CD4-positive, alpha-beta T cell treated with Interleukin-2 at 100 ng/mL for 4 hours (primary cell): ENCODE measurements around the gene NOC4L.

ENCODE experiments used
- DNase-seq: peaks from one replicate; pipeline ENCODE4 v3.0.0-alpha.2; 2020; ENCODE audit warnings: low spot score

The NOC4L gene

GRCh38 chr12:132156573-132157325, 12.5 kb downstream of the NOC4L start:
- no peak for DNase-seq

- no peak for DNase-seq
Measured at GRCh38 chr12:132157733-132158409, 13.6 kb downstream of the NOC4L start.

- DNase-seq: no peak
Measured at GRCh38 chr12:132158677-132159554, 14.7 kb downstream of the NOC4L start.

GRCh38 chr12:132159555-132160003, 15.3 kb downstream of the NOC4L start:
- DNase-seq: no peak

GRCh38 chr12:132160016-132160415, 15.8 kb downstream of the NOC4L start:
- no peak for DNase-seq

GRCh38 chr12:132160601-132161035, 16.4 kb downstream of the NOC4L start:
- no peak for DNase-seq

GRCh38 chr12:132161036-132161781, 17.0 kb downstream of the NOC4L start:
- DNase-seq: no peak

GRCh38 chr12:132161796-132162507, 17.7 kb downstream of the NOC4L start:
- no peak for DNase-seq

- no peak for DNase-seq
Measured at GRCh38 chr12:132162508-132163031, 18.3 kb downstream of the NOC4L start.

- DNase-seq: no peak
Measured at GRCh38 chr12:132163041-132163910, 19.0 kb downstream of the NOC4L start.

GRCh38 chr12:132163911-132164288, 19.6 kb downstream of the NOC4L start:
- DNase-seq: no peak

- DNase-seq: no peak
Measured at GRCh38 chr12:132164426-132164825, 20.2 kb downstream of the NOC4L start.

GRCh38 chr12:132165584-132165983, 21.3 kb downstream of the NOC4L start:
- DNase-seq: no peak

- no peak for DNase-seq
Measured at GRCh38 chr12:132166093-132166492, 21.8 kb downstream of the NOC4L start.

GRCh38 chr12:132166801-132167591, 22.7 kb downstream of the NOC4L start:
- DNase-seq: no peak

GRCh38 chr12:132167611-132168310, 23.5 kb downstream of the NOC4L start:
- DNase-seq: no peak

- DNase-seq: no peak
Measured at GRCh38 chr12:132168311-132169031, 24.2 kb downstream of the NOC4L start.

- no peak for DNase-seq
Measured at GRCh38 chr12:132169376-132169775, 25.1 kb downstream of the NOC4L start.
